Fibroblast of villous mesenchyme (primary cell): ENCODE results near the gene PLEKHJ1. TPM values are rescaled to one million over a fixed set of nuclear protein-coding genes. Genes with fewer than 3 reads are reported as not detected.
"Not testable (repeated sequence)": the region's sequence is repeated elsewhere in the genome, so short reads cannot be mapped to it uniquely, and the experiment has no call there.

ENCODE experiments used
- DNase-seq: peaks from one replicate; pipeline ENCODE4 v3.0.0-alpha.2; 2010; ENCODE audit warnings: low read depth
- H3K4me3 ChIP-seq: 2 replicates; pipeline ENCODE4 v1.5.1; 2011; ENCODE audit warnings: low read depth, mild to moderate bottlenecking, low read length
- total RNA-seq: library from RNA; depleted of rRNA; stranded (reverse); fragments of >200 nt; gene quantifications from 2 replicates; pipeline ENCODE4 v1.2.3, GENCODE V29; 2012
- TF ChIP-seq, protein P1 (sequence below): IDR thresholded peaks from 2 replicates; pipeline ENCODE4 v1.5.1; 2012; ENCODE audit warnings: low read depth, mild to moderate bottlenecking, low read length; ENCODE audit not compliant: insufficient read depth

Gene PLEKHJ1, protein sequence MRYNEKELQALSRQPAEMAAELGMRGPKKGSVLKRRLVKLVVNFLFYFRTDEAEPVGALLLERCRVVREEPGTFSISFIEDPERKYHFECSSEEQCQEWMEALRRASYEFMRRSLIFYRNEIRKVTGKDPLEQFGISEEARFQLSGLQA
- 43.6 and 46.4 TPM in 2 replicates for total RNA-seq

DNA sequence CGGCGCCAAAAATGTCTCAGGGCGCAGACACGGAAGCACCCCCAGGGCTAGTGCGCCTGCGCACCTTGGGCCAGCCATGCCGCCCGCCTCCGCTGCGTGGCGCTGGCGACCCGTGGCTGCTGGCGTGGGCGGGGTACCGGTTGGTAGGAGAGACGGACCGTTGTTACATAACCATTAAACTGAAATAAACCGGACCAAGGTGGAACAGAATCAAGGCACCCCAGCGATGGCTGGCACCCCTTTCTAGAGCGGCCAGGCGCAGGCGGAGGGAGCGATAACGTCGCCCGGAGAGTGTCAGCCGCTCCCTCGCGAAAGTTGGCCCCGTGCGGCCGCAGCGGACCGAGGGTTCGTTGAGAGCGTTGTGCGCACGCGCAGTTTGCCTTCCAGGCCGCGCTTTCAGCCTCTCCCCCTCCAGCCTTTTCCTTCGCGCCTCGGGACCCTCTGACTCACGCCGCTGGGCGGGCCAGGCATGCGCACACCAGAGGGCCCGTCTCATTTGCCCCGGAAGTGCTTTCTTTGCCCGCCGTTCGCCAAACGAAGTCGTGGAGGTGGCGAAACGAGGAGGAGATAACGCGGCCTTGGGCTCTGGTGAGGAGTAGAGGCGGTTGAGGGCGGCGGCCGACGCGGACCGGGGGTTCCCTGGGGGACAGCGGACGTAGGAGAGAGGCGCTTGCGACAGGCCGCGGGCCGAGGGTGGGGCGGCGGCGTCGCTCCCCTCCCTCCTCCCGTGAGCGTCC is at the start of gene PLEKHJ1, which contains the start of gene SF3A2:
Gene PLEKHJ1, minus strand, starts transcription at position 16 of the 737 bp plus-strand sequence. CDS start 81 bp downstream, outside the sequence.
Gene SF3A2, plus strand, starts transcription at position 511 of the 737 bp plus-strand sequence. CDS start 6,595 bp downstream, outside the sequence.
- H3K4me3 ChIP-seq, result peak within 1 kb of the TSS; percentile 80
- peak; percentile 99 for DNase-seq
- TF ChIP-seq, protein P1, sequence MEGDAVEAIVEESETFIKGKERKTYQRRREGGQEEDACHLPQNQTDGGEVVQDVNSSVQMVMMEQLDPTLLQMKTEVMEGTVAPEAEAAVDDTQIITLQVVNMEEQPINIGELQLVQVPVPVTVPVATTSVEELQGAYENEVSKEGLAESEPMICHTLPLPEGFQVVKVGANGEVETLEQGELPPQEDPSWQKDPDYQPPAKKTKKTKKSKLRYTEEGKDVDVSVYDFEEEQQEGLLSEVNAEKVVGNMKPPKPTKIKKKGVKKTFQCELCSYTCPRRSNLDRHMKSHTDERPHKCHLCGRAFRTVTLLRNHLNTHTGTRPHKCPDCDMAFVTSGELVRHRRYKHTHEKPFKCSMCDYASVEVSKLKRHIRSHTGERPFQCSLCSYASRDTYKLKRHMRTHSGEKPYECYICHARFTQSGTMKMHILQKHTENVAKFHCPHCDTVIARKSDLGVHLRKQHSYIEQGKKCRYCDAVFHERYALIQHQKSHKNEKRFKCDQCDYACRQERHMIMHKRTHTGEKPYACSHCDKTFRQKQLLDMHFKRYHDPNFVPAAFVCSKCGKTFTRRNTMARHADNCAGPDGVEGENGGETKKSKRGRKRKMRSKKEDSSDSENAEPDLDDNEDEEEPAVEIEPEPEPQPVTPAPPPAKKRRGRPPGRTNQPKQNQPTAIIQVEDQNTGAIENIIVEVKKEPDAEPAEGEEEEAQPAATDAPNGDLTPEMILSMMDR, result peak; percentile 99

DNA sequence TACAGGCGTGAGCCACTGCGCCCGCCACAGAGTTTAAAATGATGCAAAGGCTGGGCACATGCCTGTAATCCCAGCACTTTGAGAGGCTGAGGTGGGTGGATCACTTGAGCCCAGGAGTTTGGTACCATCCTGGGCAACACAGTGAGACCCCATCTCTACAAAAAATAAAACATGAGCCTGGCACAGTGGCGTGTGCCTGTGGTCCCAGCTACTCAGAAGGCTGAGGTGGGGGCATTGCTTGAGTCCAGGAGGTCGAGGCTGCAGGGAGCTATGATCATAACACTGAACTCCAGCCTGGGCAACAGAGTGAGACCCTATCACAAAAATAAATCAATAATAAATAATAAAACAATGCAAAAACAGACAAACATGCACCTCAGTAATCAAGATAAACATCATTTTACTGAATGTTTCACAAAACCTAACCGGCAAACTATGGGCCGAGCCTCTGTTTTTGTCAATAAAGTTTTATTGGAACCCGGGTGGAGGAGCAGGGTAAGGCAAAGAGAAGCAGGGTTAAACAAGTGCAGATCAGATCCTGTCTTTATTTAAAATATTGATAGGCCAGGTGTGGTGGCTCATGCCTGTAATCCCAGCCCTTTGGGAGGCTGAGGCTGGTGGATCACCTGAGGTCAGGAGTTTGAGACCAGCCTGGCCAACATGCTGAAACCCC is 47.8 kb upstream of the PLEKHJ1 start:
- no peak overlapping the region for H3K4me3 ChIP-seq
- no peak for DNase-seq

DNA sequence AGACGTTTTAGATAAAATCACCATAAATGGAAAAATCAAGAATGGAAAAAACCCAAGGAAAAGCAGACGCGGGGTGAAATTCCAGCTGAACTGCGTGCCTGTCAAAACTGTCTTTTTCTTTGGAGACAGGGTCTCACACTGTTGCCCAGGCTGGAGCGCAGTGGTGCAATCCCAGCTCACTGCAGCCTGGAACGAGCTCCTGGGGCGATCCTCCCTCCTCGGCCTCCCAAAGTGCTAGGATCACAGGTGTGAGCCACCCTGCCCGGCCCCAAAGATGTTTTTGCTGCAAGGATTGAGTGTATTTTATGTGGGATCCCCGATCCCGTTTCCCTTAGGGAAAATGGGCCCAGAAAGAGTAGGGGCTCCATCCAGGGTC is 46.7 kb upstream of the PLEKHJ1 start:
- DNase-seq, result no peak
- TF ChIP-seq, protein P1, result no peak
- H3K4me3 ChIP-seq, result no peak overlapping the region

More for the DNA sequence above, 47.8 kb upstream of the PLEKHJ1 start:
- TF ChIP-seq, protein P1, result no peak

GRCh38 chr19:2282062-2282861 is 46.1 kb upstream of the PLEKHJ1 start, which contains the start of gene PEAK3:
TSS of gene PEAK3 (minus strand) at chr19:2282175. CDS start at chr19:2280931, 1,244 bp downstream.
- DNase-seq, result peak; percentile 67
- peak within 1 kb of the TSS; percentile 44 for H3K4me3 ChIP-seq
- TF ChIP-seq, protein P1, result no peak

DNA sequence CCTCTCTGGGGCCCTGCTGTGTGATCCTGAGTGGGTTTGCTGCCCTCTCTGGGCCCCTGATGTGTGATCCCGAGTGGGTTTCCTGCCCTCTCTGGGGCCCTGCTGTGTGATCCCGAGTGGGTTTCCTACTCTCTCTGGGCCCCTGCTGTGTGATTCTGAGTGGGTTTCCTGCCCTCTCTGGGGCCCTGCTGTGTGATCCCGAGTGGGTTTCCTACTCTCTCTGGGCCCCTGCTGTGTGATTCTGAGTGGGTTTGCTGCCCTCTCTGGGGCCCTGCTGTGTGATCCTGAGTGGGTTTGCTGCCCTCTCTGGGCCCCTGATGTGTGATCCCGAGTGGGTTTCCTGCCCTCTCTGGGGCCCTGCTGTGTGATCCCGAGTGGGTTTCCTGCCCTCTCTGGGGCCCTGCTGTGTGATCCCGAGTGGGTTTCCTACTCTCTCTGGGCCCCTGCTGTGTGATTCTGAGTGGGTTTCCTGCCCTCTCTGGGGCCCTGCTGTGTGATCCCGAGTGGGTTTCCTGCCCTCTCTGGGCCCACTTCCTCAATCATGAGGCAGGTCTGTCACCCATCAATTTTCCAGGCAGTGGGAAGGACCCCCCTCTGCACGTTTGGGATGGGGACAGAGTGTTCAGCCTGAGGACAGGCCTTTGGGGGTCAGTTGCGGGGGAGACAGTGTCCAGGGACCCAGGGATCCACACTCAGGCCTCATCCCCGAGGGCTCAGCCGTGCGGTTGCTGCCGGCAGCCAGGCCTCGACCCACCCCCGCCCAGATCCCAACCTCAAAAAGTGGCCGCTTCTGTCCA is 45.3 kb upstream of the PLEKHJ1 start:
- H3K4me3 ChIP-seq, result peak overlapping the region; percentile 44

DNA sequence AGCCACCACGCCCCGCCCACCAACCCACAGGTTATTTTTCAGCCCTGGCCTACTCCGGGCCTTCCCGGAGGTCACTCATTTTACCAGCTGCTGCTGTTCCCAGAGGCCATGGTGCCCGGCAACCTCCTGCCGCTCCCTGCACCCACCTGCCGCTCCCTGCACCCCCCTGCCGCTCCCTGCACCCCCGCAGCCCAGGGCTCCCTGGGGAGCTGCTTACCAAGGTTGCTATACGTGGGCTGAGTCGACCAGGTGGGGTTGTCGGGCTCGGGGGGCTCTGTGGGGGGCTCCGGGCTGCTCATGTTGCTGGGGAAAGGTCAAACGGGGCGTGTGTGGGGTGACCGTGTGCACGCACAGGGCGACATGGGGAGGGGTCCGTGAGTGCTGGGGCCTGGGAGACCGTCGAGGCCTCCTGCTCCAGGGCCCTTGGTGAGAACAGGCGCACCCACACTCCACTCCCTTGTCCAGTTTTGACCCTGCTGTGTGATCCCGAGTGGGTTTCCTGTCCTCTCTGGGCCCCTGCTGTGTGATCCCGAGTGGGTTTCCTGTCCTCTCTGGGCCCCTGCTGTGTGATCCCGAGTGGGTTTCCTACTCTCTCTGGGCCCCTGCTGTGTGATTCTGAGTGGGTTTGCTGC is 44.6 kb upstream of the PLEKHJ1 start:
- no peak for DNase-seq
- TF ChIP-seq, protein P1, result no peak
- H3K4me3 ChIP-seq, result no peak overlapping the region

More for the DNA sequence above, 45.3 kb upstream of the PLEKHJ1 start:
- not testable (repeated sequence) for DNase-seq
